AG10803 (cell line): ENCODE measurements around the gene VPS39.

Source experiments
- DNase-seq: peaks from one replicate; pipeline ENCODE4 v3.0.0; 2010; ENCODE audit warnings: low read depth
- H3K4me3 ChIP-seq: 2 replicates; pipeline ENCODE4 v1.5.1; 2011; ENCODE audit warnings: mild to moderate bottlenecking, low read length, control low read depth
- CTCF ChIP-seq: conservative IDR thresholded peaks from 2 replicates; pipeline ENCODE4 v1.5.1; 2011; ENCODE audit warnings: mild to moderate bottlenecking, low read length, control low read depth, inconsistent platforms

VPS39 gene

GRCh38 chr15:42201801-42202200 lies 6.3 kb downstream of the VPS39 start:
- no peak for DNase-seq
- TF ChIP-seq CTCF = no peak
- no peak overlapping the region for H3K4me3 ChIP-seq

DNA sequence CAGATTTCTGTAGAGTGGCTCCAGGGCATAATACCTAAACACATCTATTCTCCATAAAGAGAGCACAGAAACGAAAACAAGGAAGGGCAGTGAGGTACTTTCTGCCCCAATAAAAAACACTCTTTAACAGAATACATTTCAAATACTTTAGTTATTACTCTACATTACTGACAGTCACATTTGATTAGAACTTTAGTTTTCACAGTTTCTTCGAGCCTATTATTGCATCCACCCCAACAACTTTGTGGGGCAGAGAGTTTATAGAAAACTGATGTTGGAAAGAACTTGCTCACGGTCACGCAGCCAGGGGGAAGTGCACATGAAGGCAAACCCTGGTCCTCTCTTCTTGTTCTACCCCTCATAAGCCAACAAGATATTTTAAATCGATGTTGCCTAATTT lies 9.0 kb downstream of the VPS39 start:
- H3K4me3 ChIP-seq = no peak overlapping the region
- TF ChIP-seq CTCF = no peak
- no peak for DNase-seq

GRCh38 chr15:42198516-42198915 lies 9.6 kb downstream of the VPS39 start:
- TF ChIP-seq CTCF = no peak
- H3K4me3 ChIP-seq = no peak overlapping the region
- no peak for DNase-seq

GRCh38 chr15:42194513-42194912 lies 13.6 kb downstream of the VPS39 start:
- peak; percentile 22 for DNase-seq
- H3K4me3 ChIP-seq = no peak overlapping the region
- TF ChIP-seq CTCF = no peak

DNA sequence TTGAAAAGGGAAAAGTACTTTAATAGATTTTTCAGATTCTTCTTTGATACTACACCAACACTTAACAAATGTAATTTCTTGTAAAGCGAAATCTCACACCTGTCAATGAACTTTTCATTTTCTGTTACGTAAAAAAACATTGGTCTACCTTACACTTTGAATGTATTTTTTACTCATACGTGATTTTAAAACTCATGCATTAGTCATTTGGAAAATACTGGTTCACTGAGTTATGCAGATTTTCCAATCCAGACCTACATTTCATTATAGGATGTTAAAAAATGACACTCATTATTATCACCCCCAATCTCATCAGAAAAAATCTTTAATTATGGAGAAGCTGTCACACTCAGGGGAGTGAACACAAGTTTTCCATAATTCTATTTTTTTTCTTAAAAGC lies 14.7 kb downstream of the VPS39 start:
- TF ChIP-seq CTCF = no peak
- H3K4me3 ChIP-seq = no peak overlapping the region
- no peak for DNase-seq

GRCh38 chr15:42191610-42192346 lies 16.3 kb downstream of the VPS39 start:
- no peak for DNase-seq
- H3K4me3 ChIP-seq = no peak overlapping the region
- TF ChIP-seq CTCF = no peak

DNA sequence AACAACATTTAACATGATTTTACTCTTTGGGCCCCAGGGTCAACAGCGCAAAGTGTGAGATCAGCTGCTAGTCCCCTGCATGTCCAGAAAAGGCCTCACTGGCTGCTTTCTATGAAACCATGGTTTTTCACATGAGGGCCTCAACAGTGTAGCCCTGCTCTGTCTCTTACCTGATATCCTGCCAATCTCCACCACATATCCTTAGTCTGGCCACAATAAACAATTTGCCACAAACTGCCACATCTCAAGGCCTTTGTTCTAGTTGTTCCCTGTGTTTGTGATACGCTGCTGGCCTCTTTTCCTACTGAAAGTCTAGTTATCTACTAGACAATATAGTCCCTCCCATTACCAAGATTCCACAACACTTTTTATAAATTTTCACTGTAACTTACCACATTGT lies 17.7 kb downstream of the VPS39 start:
- H3K4me3 ChIP-seq = no peak overlapping the region
- TF ChIP-seq CTCF = no peak
- no peak for DNase-seq
